ENCODE data around the gene ZNRF1.

DNA sequence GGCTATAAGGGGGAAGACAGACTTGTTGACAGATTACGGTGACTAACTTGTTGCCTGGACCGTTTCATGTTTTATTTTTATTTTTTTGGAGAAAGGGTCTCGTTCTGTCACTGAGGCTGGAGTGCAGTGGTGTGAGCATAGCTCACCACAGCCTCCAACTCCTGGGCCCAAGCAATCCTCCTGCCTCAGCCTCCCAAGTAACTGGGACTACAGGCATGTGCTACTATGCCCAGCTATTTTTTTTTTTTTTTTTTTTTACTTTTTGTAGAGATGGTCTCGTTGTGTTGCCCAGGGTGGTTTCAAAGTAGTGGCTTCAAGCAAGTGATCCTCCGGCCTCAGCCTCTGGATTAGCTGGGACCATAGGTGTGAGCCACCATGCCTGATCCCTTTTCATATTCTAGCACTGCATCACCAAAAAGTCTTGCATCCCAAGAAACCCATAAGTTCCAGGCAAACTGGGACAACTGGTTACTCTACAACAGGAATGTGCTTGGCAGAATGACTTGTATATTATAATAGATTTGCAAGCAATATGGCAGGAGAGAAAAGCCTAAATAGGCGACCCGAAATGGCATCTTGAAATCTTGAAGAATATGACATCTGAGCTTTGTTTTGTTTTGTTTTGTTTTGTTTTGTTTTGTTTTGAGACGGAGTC lies 11.7 kb upstream of the ZNRF1 start:
- TF ChIP-seq, protein P1, sequence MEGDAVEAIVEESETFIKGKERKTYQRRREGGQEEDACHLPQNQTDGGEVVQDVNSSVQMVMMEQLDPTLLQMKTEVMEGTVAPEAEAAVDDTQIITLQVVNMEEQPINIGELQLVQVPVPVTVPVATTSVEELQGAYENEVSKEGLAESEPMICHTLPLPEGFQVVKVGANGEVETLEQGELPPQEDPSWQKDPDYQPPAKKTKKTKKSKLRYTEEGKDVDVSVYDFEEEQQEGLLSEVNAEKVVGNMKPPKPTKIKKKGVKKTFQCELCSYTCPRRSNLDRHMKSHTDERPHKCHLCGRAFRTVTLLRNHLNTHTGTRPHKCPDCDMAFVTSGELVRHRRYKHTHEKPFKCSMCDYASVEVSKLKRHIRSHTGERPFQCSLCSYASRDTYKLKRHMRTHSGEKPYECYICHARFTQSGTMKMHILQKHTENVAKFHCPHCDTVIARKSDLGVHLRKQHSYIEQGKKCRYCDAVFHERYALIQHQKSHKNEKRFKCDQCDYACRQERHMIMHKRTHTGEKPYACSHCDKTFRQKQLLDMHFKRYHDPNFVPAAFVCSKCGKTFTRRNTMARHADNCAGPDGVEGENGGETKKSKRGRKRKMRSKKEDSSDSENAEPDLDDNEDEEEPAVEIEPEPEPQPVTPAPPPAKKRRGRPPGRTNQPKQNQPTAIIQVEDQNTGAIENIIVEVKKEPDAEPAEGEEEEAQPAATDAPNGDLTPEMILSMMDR (IDR thresholded peaks at IDR 0.05) = no peak
- TF ChIP-seq POLR2A (IDR thresholded peaks at IDR 0.05) (no peak), POLR2AphosphoS5 (IDR thresholded peaks at IDR 0.05) (no peak), EP300 (IDR thresholded peaks at IDR 0.05) (no peak)
